T follicular helper cell (primary cell): Measurements from ENCODE around the gene DENND1A.
"Not testable (repeated sequence)": the region's sequence is repeated elsewhere in the genome, so short reads cannot be mapped to it uniquely, and the experiment has no call there.

ENCODE experiments used
- DNase-seq: peaks from one replicate; pipeline ENCODE4 v3.0.0-alpha.2; 2020; ENCODE audit warnings: low read depth

Gene DENND1A

GRCh38 chr9:123410281-123410910, 519.5 kb downstream of the DENND1A start:
- DNase-seq = no peak

GRCh38 chr9:123408313-123409262, 521.3 kb downstream of the DENND1A start:
- DNase-seq = no peak

GRCh38 chr9:123407217-123407851, 522.6 kb downstream of the DENND1A start:
- no peak for DNase-seq

DNA sequence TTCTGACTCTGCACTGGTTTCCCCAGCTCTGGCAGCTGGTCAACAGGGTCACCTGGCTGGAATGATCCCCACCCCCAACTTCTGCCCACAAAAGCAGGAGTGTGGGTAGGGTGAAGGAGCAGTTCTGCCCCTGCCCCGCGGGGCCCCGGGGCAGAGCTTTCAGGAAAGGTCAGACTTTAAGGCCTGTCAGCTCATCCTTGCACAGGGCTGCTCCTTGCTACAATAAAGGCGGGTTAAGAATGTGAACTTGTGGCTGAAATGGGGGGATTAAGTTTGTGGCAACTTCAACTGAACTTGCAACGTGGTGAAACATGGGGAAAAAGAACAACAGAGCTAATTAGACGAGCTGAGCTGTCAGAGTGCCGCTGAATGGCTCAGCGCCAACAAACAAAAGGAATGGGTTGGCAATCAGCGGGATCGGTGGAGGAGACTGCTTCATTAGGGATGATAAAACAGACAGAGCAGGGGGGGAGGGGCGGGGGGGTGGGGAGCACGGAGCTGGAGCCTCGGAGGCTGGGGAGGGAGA, 523.2 kb downstream of the DENND1A start:
- DNase-seq = no peak

DNA sequence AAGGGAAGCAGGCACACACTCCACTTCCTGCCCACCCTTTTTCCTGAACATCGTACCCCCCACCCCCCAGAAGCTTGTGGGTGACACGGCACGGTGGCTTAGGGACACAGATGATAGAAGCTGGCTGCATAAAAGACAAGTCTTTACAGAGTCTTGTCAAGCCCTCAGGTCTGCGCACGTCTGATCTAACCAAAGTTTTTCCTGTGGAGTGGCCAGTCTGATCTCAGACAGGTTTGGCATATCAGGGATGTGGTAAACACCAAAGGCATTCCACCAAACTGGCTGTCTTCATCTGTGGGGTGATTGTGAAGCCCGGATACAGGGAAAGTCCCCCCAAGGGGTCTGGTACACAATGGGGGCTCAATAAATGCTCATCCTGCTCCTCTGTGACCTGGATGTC, 523.9 kb downstream of the DENND1A start:
- no peak for DNase-seq

GRCh38 chr9:123402981-123403509, 526.9 kb downstream of the DENND1A start:
- no peak for DNase-seq

- DNase-seq = no peak
Observed at GRCh38 chr9:123401879-123402513, 527.9 kb downstream of the DENND1A start.

DNA sequence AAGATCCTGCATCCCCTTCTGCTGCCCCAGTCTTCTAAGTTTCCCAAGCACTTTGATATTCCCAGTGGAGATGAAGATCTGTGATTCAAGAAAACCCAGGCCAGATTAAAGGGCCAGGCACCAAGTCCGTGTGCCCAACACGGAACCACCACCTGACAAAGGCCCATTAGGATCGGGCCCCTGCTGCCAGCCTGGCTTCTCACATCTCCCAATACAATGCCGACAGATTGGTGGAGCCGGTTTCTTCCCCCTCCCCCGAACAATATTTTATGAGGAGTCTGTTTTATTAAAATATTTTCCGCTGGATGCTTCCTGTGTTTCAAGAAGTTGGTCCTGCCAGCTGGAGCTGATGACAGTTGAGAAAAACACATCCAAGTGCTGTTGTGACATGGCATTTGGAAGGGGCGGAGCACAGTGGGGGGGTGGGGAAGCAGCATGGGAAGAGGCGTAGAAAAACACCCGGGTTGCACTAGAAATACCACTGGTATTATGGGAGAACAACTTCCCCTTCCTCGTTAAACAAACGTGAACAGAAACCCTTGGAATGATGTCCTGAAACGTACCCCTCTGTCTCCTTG, 528.9 kb downstream of the DENND1A start:
- DNase-seq = no peak

DNA sequence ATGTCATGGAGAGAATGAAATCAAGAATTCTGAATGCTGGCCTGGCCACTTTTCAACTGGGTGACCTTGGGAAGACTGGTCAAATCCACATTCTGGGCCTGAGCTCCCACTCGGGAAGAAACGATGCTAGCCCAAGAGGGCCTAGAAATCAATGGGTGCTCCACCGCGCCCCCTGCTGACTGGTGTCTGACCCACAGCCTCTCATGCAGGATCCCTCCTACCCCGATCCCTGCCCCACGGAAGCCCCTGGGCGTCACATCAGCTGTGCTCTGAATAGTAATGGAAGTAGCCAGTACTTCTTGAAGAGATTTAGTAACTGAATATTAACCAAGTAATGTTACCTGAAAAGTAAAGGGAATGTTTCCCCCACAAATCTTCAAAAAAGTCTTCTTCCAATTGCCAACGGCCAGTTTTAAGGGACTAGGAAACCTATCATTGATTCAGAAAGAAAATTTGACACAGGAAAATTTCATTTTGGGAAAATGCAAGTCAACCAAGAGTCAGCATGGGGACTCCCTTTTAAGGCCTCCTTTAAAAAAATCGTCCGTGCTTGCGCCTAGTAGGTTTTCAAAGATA, 530.0 kb downstream of the DENND1A start:
- no peak for DNase-seq

DNA sequence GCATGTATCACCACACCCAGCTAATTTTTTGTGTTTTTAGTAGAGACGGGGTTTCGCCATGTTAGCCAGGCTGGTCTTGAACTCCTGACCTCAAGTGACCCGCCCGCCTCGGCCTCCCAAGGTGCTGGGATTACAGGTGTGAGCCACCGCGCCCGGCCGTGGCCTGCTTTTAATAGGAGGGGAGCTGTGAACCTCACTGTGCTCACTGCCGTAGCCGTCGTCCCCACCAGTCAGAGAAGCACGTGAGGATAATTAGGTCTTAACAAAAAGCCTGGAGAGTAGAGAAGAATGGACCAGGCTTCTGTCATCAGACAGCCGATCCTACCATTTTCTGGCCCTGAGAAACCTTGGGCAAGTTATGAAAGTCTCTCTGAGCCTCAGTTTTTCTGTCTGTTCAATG, 531.0 kb downstream of the DENND1A start:
- DNase-seq = not testable (repeated sequence)

DNA sequence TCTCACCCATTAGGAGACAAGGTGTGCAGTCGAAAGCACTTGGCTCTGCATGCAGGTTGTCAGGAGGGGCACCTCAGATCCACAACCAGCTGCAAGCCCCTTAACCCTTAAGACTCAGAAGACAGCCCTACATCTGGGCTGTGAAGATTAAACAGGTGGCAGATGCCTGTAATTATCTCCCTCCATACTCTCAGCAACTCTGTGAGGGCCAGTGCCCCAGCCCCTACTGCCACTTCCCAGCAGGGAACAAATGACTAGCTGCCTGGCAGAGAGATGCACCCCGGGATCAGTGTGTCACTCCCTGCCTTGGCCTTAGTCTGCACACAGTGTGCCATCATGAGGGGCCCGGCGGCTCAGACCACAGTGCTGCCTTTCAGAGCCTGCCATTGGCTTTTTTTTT, 532.0 kb downstream of the DENND1A start:
- no peak for DNase-seq

DNA sequence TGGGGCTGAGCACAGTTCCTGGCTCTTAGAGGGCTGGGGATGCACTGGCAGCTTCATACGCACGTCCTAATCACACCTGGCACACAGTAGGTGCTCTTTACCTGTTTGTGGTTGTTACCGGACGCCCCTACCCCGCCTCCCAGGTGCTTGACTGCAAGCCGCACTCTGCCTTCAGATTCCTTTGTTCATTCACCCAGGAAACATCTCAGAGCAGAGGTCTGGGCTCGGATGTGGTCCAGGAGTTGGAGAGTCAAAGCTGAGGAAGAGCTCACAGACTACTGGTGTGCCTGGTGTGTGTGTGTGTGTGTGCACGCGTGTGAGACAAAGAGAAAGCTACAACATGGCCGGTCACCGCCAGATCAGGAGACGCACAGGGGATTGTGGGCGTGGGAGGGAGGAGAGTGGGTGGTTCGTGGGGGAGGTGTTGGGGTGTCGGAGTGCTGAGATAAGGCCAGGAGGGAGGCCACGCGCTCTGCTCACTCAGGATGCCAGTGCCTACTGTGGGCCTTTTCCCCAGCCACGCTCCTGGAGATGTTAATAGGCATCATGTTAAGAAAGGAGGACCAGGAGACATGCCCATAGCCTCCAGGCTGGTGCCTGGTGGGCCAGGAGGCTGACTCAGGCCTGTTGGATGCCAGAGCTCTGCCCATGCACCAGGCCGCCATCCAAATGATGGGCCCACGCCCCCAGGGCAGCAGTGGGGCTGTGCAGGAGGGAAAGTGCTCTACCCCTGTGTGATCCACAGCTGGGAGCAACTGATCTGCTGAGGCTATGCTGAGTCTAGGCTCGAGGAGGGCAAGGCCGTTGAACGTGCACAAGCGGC, 534.0 kb downstream of the DENND1A start:
- DNase-seq = no peak

DNA sequence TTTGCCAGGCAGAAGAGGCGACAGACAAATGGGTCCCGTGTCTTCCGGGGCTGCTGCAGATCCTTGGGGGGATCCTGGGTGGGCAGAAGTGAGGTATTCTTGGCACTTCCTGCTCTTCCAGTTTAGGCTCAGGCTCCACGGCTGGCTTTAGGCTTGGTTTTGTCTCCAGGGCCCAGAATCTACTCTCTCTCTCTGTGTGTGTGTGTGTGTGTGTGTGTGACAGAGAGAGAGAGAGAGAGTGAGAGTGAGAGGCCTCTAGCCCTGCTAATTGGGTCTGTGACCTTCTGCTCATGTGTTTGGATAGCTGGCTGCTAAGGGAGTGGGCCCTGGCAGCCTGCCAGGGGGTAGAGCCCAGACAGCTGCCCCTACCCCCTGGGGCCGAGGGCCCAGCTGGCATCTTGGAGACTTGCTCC, 534.6 kb downstream of the DENND1A start:
- DNase-seq = no peak

- DNase-seq = no peak
Observed at GRCh38 chr9:123394291-123395235, 535.4 kb downstream of the DENND1A start.

- DNase-seq = no peak
Observed at GRCh38 chr9:123392802-123393201, 537.1 kb downstream of the DENND1A start.

DNA sequence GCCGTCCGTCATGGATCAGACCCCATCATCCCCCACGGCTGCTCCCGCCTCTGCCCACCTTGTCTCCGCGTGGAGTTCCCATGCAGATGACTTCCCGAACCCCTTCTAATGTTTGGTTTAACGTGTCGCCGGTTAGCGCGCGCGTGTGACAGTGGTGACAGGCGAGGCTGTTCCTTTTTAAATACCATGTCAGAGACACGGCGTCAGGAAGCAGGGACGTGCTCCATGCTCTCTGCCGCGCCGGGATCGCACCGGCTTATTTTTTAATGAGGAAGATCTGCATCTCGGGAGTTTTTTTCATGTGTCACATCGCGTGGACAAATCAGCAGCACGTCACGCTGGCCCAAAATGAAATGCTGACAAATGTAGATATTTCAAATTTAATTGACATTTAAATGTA, 538.0 kb downstream of the DENND1A start:
- no peak for DNase-seq

GRCh38 chr9:123391233-123391632, 538.7 kb downstream of the DENND1A start:
- no peak for DNase-seq

DNA sequence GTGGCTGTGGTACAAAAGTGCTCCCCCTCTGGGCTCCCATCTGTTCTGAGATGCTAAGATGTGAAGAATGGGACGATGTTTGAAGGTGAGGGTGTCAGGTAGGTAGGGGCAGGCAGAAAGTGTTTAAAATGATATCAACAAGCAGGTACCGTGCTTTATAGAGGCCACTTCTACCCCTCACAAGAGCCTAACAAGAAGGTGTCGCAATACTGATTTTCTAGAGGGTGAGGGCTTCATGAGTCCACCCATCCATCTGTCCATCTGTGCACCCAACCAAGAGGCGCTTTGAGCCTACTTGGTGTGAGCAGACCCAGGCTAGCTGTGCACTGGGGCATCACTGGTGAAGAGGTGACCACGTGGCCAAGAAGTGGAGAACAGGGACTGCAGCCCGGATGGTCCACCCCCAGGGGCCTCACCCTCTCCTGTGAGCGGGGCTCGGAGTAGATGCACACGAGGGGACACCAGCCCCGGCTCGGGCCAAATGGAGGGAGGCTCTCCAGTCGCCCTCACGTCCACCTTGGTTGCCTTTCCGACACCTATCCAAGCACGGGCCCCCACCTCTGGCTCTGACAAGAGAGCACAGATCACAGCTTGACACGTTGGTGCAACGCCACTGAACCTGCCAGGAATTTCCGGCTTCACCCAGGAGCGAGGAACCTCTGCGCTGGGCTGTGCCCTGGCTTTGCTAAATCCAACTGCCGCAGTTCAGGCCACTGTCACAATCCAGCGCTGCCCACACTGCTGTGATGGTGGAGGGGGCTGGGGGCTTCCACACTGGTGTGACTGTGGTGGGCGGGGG, 539.4 kb downstream of the DENND1A start:
- no peak for DNase-seq
